PC-9 (cell line): ENCODE results near the gene NDST4. TPM values are rescaled to one million over a fixed set of nuclear protein-coding genes. Genes with fewer than 3 reads are reported as not detected.

Experiments used
- BruUV-seq: library from RNA; stranded (reverse); fragments of 400-500 nt; replicated peaks from 2 replicates; lab custom pipeline; 2021; lab: Mats Ljungman, UMichigan
- CTCF ChIA-PET: fragments of 300-600 bp; sonication (Branson Sonifier 250); formaldehyde crosslinking; loops from one replicate; lab custom pipeline; 2022; ENCODE audit warnings: antibody characterized with exemption; lab: Charles Lee
- POLR2A ChIA-PET: fragments of 300-600 bp; sonication (Branson Sonifier 250); formaldehyde crosslinking; loops from one replicate; lab custom pipeline; 2022; ENCODE audit warnings: antibody characterized with exemption; ENCODE audit not compliant: unreplicated experiment; lab: Charles Lee
- DNase-seq, 2 experiments: peaks; one replicate each; pipeline versions ENCODE4 v3.0.0 to v3.0.0-alpha.2; 2015 to 2022; ENCODE audit warnings: mixed read lengths in 1 of 2
- H2AFZ ChIP-seq: fragments of 200-600 bp; sonication (generic); 2 replicates; pipeline ENCODE4 v1.8.1; 2017; ENCODE audit warnings: antibody characterized with exemption
- H3F3A ChIP-seq: fragments of 200-600 bp; sonication (generic); 2 replicates; pipeline ENCODE4 v1.8.1; 2017; ENCODE audit warnings: antibody characterized with exemption, mild to moderate bottlenecking, low read depth; ENCODE audit not compliant: insufficient read depth
- H3K27ac ChIP-seq: fragments of 200-600 bp; sonication (generic); 2 replicates; pipeline ENCODE4 v1.6.1; 2016; ENCODE audit warnings: mixed run types
- H3K27me3 ChIP-seq: fragments of 200-600 bp; sonication (generic); 2 replicates; pipeline ENCODE4 v1.6.1; 2016; ENCODE audit warnings: low read depth, mixed run types; ENCODE audit not compliant: insufficient read depth
- H3K36me3 ChIP-seq: fragments of 200-600 bp; sonication (generic); 2 replicates; pipeline ENCODE4 v1.6.1; 2016; ENCODE audit warnings: low read depth, mixed run types
- H3K4me1 ChIP-seq: fragments of 200-600 bp; sonication (generic); replicated peaks from 2 replicates; pipeline ENCODE4 v1.6.1; 2016; ENCODE audit warnings: mixed run types; ENCODE audit not compliant: insufficient read depth
- H3K4me2 ChIP-seq: fragments of 200-600 bp; sonication (generic); 2 replicates; pipeline ENCODE4 v1.6.1; 2017; ENCODE audit warnings: mixed run types
- H3K4me3 ChIP-seq: fragments of 200-600 bp; sonication (generic); 2 replicates; pipeline ENCODE4 v1.6.1; 2016; ENCODE audit warnings: mixed run types
- H3K79me2 ChIP-seq: fragments of 200-600 bp; sonication (generic); 2 replicates; pipeline ENCODE4 v1.6.1; 2017; ENCODE audit warnings: low read depth, mixed run types
- H3K9me2 ChIP-seq: fragments of 200-600 bp; sonication (generic); 2 replicates; pipeline ENCODE4 v1.8.1; 2017; ENCODE audit warnings: mild to moderate bottlenecking; ENCODE audit not compliant: insufficient read depth
- H3K9me3 ChIP-seq: fragments of 200-600 bp; sonication (generic); 2 replicates; pipeline ENCODE4 v1.8.1; 2016; ENCODE audit warnings: low read depth; ENCODE audit not compliant: insufficient read depth
- H4K20me1 ChIP-seq: fragments of 200-600 bp; sonication (generic); 2 replicates; pipeline ENCODE4 v1.8.1; 2017; ENCODE audit not compliant: insufficient read depth
- CTCF ChIP-seq: fragments of 200-600 bp; sonication (generic); conservative IDR thresholded peaks from 2 replicates; pipeline ENCODE4 v1.6.1; 2017; ENCODE audit warnings: mixed run types, antibody characterized with exemption, mild to moderate bottlenecking, moderate library complexity
- EZH2 ChIP-seq: fragments of 200-600 bp; sonication (generic); IDR thresholded peaks from 2 replicates; pipeline ENCODE4 v1.8.0; 2017; ENCODE audit warnings: antibody characterized with exemption, low read depth
- intact Hi-C: fragments of 100-400 bp; cut with micrococcal nuclease; formaldehyde crosslinking; loops from one replicate; pipeline ENCODE4 v1.10.0; 2022; ENCODE audit not compliant: unreplicated experiment
- total RNA-seq: library from RNA; stranded (reverse); gene quantifications from 2 replicates; pipeline ENCODE4 v1.2.3, GENCODE V29; 2021

NDST4 gene
- total RNA-seq, 1 experiment from 2014 or later, result not detected

GRCh38 chr4:114921790-114922591 lies 191.4 kb downstream of the NDST4 start:
- Histone ChIP-seq H3K9me3 (no peaks in the 10 kb centered on the region), H3K79me2 (no peaks in the 10 kb centered on the region), H3K4me2 (no peak overlapping the region), H3K4me3 (no peak overlapping the region), H4K20me1 (no peaks in the 10 kb centered on the region), H3K36me3 (no peaks in the 10 kb centered on the region), H2AFZ (no peak overlapping the region), H3K27me3 (no peaks in the 10 kb centered on the region), H3K9me2 (no peaks in the 10 kb centered on the region), H3F3A (no peaks in the 10 kb centered on the region), H3K27ac (no peak overlapping the region), H3K4me1 (no peaks in the 10 kb centered on the region)
- TF ChIP-seq EZH2, result no peak
- no peak for TF ChIP-seq CTCF
- CTCF ChIA-PET, result no interaction called here
- no peak for DNase-seq
- POLR2A ChIA-PET, result interaction anchor here (0.8 kb wide), 1 partner anchor 20 kb away, joined by 12 read pairs; no protein-coding TSS in a partner anchor
- intact Hi-C loops, result no loop called here
- BruUV-seq, result no TSS peak

GRCh38 chr4:114921191-114921590 lies 192.2 kb downstream of the NDST4 start:
- Histone ChIP-seq H3K9me2 (no peaks in the 10 kb centered on the region), H3K27ac (no peak overlapping the region), H3K36me3 (no peaks in the 10 kb centered on the region), H3K27me3 (no peaks in the 10 kb centered on the region), H4K20me1 (no peaks in the 10 kb centered on the region), H3K79me2 (no peaks in the 10 kb centered on the region), H3K4me1 (no peaks in the 10 kb centered on the region), H3F3A (no peaks in the 10 kb centered on the region), H2AFZ (no peak overlapping the region), H3K4me3 (no peak overlapping the region), H3K9me3 (no peaks in the 10 kb centered on the region), H3K4me2 (no peak overlapping the region)
- ChIA-PET POLR2A (interaction anchor here (0.8 kb wide), 1 partner anchor 21 kb away, joined by 12 read pairs; no protein-coding TSS in a partner anchor), CTCF (no interaction called here)
- no TSS peak for BruUV-seq
- intact Hi-C loops, result no loop called here
- DNase-seq, result no peak
- TF ChIP-seq EZH2, result no peak
- TF ChIP-seq CTCF, result no peak

GRCh38 chr4:114911111-114911510 lies 202.3 kb downstream of the NDST4 start:
- no peaks in the 10 kb centered on the region for H3K9me3 ChIP-seq
- intact Hi-C loops, result no loop called here
- BruUV-seq, result no TSS peak
- CTCF ChIA-PET, result no interaction called here
- H3K4me2 ChIP-seq, result no peak overlapping the region
- no peaks in the 10 kb centered on the region for H3K4me1 ChIP-seq
- H3K36me3 ChIP-seq, result no peaks in the 10 kb centered on the region
- no peak overlapping the region for H3K4me3 ChIP-seq
- H3K79me2 ChIP-seq, result no peaks in the 10 kb centered on the region
- TF ChIP-seq CTCF, result no peak
- no peak for TF ChIP-seq EZH2
- H3K27ac ChIP-seq, result no peak overlapping the region
- H3F3A ChIP-seq, result no peaks in the 10 kb centered on the region
- H2AFZ ChIP-seq, result no peak overlapping the region
- H4K20me1 ChIP-seq, result no peaks in the 10 kb centered on the region
- H3K9me2 ChIP-seq, result no peaks in the 10 kb centered on the region
- H3K27me3 ChIP-seq, result no peaks in the 10 kb centered on the region
- POLR2A ChIA-PET, result no interaction called here
- no peak for DNase-seq
